Measurements from ENCODE around the gene GOLGA6L24. TPM values are rescaled to one million over a fixed set of nuclear protein-coding genes. Genes with fewer than 3 reads are reported as not detected.
A peak's percentile ranks its signal among the peaks of the same experiment; 100 is the strongest.
"Not testable (repeated sequence)": the region's sequence is repeated elsewhere in the genome, so short reads cannot be mapped to it uniquely, and the experiment has no call there.

GOLGA6L24 gene
- total RNA-seq, 1 experiment from 2014 or later = not detected

DNA sequence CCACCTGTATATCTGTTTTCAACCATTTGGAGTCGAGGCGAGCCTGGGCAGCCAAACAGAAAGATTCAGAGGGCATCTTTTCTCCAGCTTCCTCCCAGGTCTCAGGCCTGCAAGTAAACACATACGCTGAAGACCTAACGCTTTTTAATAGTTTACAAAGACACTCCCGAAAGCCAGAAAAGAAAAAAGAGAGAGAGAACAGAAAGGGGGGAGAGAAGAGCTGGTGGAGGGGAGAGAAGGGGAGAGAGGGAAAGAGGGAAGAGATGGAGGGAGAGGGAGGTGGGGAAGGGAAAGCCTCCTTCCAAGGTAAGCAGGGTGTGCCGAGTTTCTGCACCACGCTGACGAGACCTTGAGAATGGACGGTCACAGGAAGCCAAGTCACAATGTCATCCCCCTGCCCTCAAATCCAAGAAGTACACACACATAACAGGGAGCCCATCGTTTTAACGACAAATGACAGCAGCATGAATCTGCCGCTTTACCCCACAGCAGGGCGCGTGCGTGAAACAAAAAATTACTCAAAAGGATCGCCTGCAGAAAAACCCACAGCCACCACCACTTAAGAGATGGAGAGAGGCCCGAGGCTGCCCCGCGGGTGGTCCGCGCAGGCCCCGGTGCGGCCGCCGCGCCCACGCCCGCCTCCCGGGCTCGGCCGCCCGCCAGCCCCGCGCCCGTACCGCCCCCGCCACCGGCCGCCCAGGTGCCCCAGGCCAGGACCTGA lies 36.4 kb downstream of the GOLGA6L24 start:
- H3K79me2 ChIP-seq (ENCODE audit: low read depth); H3F3A ChIP-seq (ENCODE audit: insufficient read depth, low read depth); intact Hi-C loops (cut with micrococcal nuclease; ENCODE audit: unreplicated experiment); H3K27me3 ChIP-seq (ENCODE audit: insufficient read depth, low read depth); H3K27ac ChIP-seq; CTCF ChIA-PET; H3K36me3 ChIP-seq (ENCODE audit: low read depth); BruUV-seq (replicated peaks); H4K20me1 ChIP-seq (ENCODE audit: insufficient read depth); H3K4me2 ChIP-seq; POLR2A ChIA-PET (ENCODE audit: unreplicated experiment); H2AFZ ChIP-seq; H3K9me2 ChIP-seq (ENCODE audit: insufficient read depth); H3K9me3 ChIP-seq (ENCODE audit: insufficient read depth, low read depth); H3K4me1 ChIP-seq (replicated peaks; ENCODE audit: insufficient read depth); H3K4me3 ChIP-seq: not testable (repeated sequence)
- DNase-seq = peak in 1 of 2 experiments; percentile 1

- H3K79me2 ChIP-seq (ENCODE audit: low read depth); H3K4me2 ChIP-seq; intact Hi-C loops (cut with micrococcal nuclease; ENCODE audit: unreplicated experiment); DNase-seq; H2AFZ ChIP-seq; CTCF ChIA-PET; H3K36me3 ChIP-seq (ENCODE audit: low read depth); H4K20me1 ChIP-seq (ENCODE audit: insufficient read depth); H3K4me1 ChIP-seq (replicated peaks; ENCODE audit: insufficient read depth); H3K9me2 ChIP-seq (ENCODE audit: insufficient read depth); H3K27me3 ChIP-seq (ENCODE audit: insufficient read depth, low read depth); BruUV-seq (replicated peaks); H3K27ac ChIP-seq; H3K4me3 ChIP-seq; H3K9me3 ChIP-seq (ENCODE audit: insufficient read depth, low read depth); POLR2A ChIA-PET (ENCODE audit: unreplicated experiment); H3F3A ChIP-seq (ENCODE audit: insufficient read depth, low read depth): not testable (repeated sequence)
These were observed 38.2 kb downstream of the GOLGA6L24 start for GRCh38 chr15:28319725-28320124.

GRCh38 chr15:28318828-28319227 lies 39.1 kb downstream of the GOLGA6L24 start:
- H2AFZ ChIP-seq; CTCF ChIA-PET; BruUV-seq (replicated peaks); POLR2A ChIA-PET (ENCODE audit: unreplicated experiment); H3K27me3 ChIP-seq (ENCODE audit: insufficient read depth, low read depth); H3K79me2 ChIP-seq (ENCODE audit: low read depth); H3K36me3 ChIP-seq (ENCODE audit: low read depth); H4K20me1 ChIP-seq (ENCODE audit: insufficient read depth); intact Hi-C loops (cut with micrococcal nuclease; ENCODE audit: unreplicated experiment); H3K4me1 ChIP-seq (replicated peaks; ENCODE audit: insufficient read depth); H3K4me2 ChIP-seq; H3F3A ChIP-seq (ENCODE audit: insufficient read depth, low read depth); H3K9me3 ChIP-seq (ENCODE audit: insufficient read depth, low read depth); H3K9me2 ChIP-seq (ENCODE audit: insufficient read depth); H3K4me3 ChIP-seq; DNase-seq; H3K27ac ChIP-seq: not testable (repeated sequence)

DNA sequence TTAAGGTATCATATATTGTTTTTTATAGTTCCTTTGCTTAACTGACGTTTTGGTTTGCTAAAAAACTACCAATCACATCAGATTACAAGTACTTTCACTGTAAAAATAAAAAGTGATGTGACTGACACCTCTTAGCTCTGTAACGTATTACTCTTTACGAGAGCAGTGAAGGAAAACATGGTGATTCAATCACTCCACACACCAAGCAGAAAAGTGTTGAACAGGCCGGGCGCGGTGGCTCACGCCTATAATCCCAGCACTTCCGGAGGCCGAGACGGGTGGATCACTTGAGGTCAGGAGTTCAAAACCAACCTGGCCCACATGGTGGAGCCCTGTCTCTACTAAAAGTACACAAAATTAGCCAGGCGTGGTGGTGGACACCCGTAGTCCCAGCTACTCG lies 39.8 kb downstream of the GOLGA6L24 start:
- H3K27ac ChIP-seq; intact Hi-C loops (cut with micrococcal nuclease; ENCODE audit: unreplicated experiment); H3K36me3 ChIP-seq (ENCODE audit: low read depth); H3K4me1 ChIP-seq (replicated peaks; ENCODE audit: insufficient read depth); H4K20me1 ChIP-seq (ENCODE audit: insufficient read depth); H3F3A ChIP-seq (ENCODE audit: insufficient read depth, low read depth); H2AFZ ChIP-seq; H3K4me3 ChIP-seq; H3K4me2 ChIP-seq; H3K79me2 ChIP-seq (ENCODE audit: low read depth); H3K9me2 ChIP-seq (ENCODE audit: insufficient read depth); DNase-seq; BruUV-seq (replicated peaks); CTCF ChIA-PET; POLR2A ChIA-PET (ENCODE audit: unreplicated experiment); H3K9me3 ChIP-seq (ENCODE audit: insufficient read depth, low read depth); H3K27me3 ChIP-seq (ENCODE audit: insufficient read depth, low read depth): not testable (repeated sequence)

GRCh38 chr15:28316958-28317357 lies 40.9 kb downstream of the GOLGA6L24 start:
- intact Hi-C loops (cut with micrococcal nuclease; ENCODE audit: unreplicated experiment); POLR2A ChIA-PET (ENCODE audit: unreplicated experiment); DNase-seq; H2AFZ ChIP-seq; H3K9me3 ChIP-seq (ENCODE audit: insufficient read depth, low read depth); H4K20me1 ChIP-seq (ENCODE audit: insufficient read depth); H3K4me1 ChIP-seq (replicated peaks; ENCODE audit: insufficient read depth); CTCF ChIA-PET; H3K4me2 ChIP-seq; H3K9me2 ChIP-seq (ENCODE audit: insufficient read depth); H3K4me3 ChIP-seq; H3F3A ChIP-seq (ENCODE audit: insufficient read depth, low read depth); H3K36me3 ChIP-seq (ENCODE audit: low read depth); H3K27me3 ChIP-seq (ENCODE audit: insufficient read depth, low read depth); BruUV-seq (replicated peaks); H3K79me2 ChIP-seq (ENCODE audit: low read depth); H3K27ac ChIP-seq: not testable (repeated sequence)

DNA sequence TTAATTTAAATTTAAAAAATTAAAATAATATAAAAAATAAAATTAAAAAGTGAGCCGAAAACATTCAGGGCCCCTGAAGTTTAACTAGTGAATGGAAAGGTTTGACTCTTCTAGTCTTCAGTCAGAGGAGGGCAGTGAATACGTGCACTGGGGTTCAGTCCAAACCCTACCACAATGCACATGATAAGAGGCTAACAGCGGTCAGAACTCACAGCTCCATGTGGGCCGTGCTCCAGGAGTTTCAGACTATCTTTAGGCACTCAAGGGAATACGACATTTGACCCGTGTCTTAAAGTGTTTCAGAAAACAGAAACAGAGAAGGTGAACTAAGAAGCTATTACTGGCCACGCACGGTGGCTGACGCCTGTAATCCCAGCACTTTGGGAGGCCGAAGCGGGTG lies 47.4 kb downstream of the GOLGA6L24 start:
- intact Hi-C loops (cut with micrococcal nuclease; ENCODE audit: unreplicated experiment); H3K27ac ChIP-seq; POLR2A ChIA-PET (ENCODE audit: unreplicated experiment); H3K9me3 ChIP-seq (ENCODE audit: insufficient read depth, low read depth); DNase-seq; H3K4me2 ChIP-seq; CTCF ChIA-PET; H3F3A ChIP-seq (ENCODE audit: insufficient read depth, low read depth); H3K79me2 ChIP-seq (ENCODE audit: low read depth); H2AFZ ChIP-seq; H3K27me3 ChIP-seq (ENCODE audit: insufficient read depth, low read depth); H4K20me1 ChIP-seq (ENCODE audit: insufficient read depth); BruUV-seq (replicated peaks); H3K9me2 ChIP-seq (ENCODE audit: insufficient read depth); H3K4me1 ChIP-seq (replicated peaks; ENCODE audit: insufficient read depth); H3K4me3 ChIP-seq; H3K36me3 ChIP-seq (ENCODE audit: low read depth): not testable (repeated sequence)

GRCh38 chr15:28308718-28309117 lies 49.2 kb downstream of the GOLGA6L24 start:
- DNase-seq; H3K9me3 ChIP-seq (ENCODE audit: insufficient read depth, low read depth); H3K36me3 ChIP-seq (ENCODE audit: low read depth); H3K9me2 ChIP-seq (ENCODE audit: insufficient read depth); H3K4me1 ChIP-seq (replicated peaks; ENCODE audit: insufficient read depth); H3K27me3 ChIP-seq (ENCODE audit: insufficient read depth, low read depth); H3K4me3 ChIP-seq; H3K4me2 ChIP-seq; H3K79me2 ChIP-seq (ENCODE audit: low read depth); H3K27ac ChIP-seq; POLR2A ChIA-PET (ENCODE audit: unreplicated experiment); H3F3A ChIP-seq (ENCODE audit: insufficient read depth, low read depth); CTCF ChIA-PET; H4K20me1 ChIP-seq (ENCODE audit: insufficient read depth); intact Hi-C loops (cut with micrococcal nuclease; ENCODE audit: unreplicated experiment); BruUV-seq (replicated peaks); H2AFZ ChIP-seq: not testable (repeated sequence)

Data from PC-9 (cell line).